ENCODE data around the gene CNTNAP5. TPM values are rescaled to one million over a fixed set of nuclear protein-coding genes. Genes with fewer than 3 reads are reported as not detected.

Gene CNTNAP5
- total and polyA plus RNA-seq, 2 donors (not counting 1 experiment from before 2014, with no cell fraction given), result not detected

DNA sequence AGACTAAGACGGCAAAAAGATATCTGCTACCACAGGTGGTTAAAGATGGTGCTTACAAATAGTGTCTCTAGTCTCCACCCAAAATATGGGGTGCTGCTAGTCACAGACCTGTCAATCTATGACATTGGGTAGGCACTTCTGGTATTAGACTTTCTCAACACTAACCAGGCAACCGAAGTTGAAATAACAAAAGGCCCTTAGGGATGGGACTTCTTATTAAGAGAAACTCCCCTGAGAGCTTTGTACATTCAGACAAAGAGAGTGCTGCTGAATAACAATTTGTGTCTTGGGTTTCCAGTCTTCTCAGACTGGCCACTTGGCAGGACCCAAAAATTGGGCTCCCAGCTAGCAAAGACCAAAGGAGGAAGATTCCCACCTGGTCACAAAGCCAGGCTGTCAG, 310.0 kb downstream of the CNTNAP5 start:
- no peaks in the 10 kb centered on the region for H3K4me1 Mint-ChIP-seq

DNA sequence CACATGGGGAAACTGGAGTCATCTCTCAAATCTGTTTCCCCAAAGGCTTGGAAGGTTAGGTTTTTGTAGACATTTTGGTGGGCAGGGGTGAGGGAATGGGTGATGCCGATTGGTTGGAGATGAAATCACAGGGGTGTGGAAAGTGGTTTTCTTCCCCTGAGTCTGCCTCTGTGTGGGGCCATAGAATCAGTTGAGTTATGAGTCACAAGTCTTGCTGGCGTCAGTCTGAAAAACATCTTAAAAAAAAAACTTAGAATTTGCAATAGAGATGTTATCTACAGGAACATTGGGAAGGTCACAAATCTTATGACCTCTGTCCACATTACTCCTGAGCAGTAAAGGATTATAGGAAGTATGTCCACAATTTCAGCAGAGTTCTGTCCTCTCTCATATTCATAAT, 314.6 kb downstream of the CNTNAP5 start:
- TF ChIP-seq, protein P1, sequence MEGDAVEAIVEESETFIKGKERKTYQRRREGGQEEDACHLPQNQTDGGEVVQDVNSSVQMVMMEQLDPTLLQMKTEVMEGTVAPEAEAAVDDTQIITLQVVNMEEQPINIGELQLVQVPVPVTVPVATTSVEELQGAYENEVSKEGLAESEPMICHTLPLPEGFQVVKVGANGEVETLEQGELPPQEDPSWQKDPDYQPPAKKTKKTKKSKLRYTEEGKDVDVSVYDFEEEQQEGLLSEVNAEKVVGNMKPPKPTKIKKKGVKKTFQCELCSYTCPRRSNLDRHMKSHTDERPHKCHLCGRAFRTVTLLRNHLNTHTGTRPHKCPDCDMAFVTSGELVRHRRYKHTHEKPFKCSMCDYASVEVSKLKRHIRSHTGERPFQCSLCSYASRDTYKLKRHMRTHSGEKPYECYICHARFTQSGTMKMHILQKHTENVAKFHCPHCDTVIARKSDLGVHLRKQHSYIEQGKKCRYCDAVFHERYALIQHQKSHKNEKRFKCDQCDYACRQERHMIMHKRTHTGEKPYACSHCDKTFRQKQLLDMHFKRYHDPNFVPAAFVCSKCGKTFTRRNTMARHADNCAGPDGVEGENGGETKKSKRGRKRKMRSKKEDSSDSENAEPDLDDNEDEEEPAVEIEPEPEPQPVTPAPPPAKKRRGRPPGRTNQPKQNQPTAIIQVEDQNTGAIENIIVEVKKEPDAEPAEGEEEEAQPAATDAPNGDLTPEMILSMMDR (IDR thresholded peaks at IDR 0.05), result no peak
- TF ChIP-seq EZH2 (IDR thresholded peaks at IDR 0.05; ENCODE audit: borderline replicate concordance, insufficient read depth, low read depth, low read length, poor library complexity, severe bottlenecking), result no peak

More for the DNA sequence above, 310.0 kb downstream of the CNTNAP5 start:
- POLR2A ChIA-PET, result no interaction called here
- no peak overlapping the region for H3K4me3 ChIP-seq (ENCODE audit: control extremely low read depth in 1 of 5, extremely low read depth in 1 of 5, insufficient read depth in 1 of 5, low read depth in 2 of 5, low read length in 4 of 5)
- H3K36me3 ChIP-seq (replicated peaks in 1 of 2; ENCODE audit: control extremely low read depth in 1 of 2, control insufficient read depth in 1 of 2, extremely low read depth in 1 of 2, insufficient read depth in 2 of 2, low read length in 1 of 2), result no peaks in the 10 kb centered on the region
- H3K4me1 ChIP-seq (ENCODE audit: control insufficient read depth in 2 of 2, insufficient read depth in 2 of 2, low read length in 2 of 2), result no peaks in the 10 kb centered on the region
- H3K27me3 ChIP-seq (replicated peaks in 1 of 4; ENCODE audit: control extremely low read depth in 1 of 4, control insufficient read depth in 3 of 4, insufficient read depth in 4 of 4, low read length in 3 of 4), result no peaks in the 10 kb centered on the region
- Mint-ChIP-seq H3K27me3 (no peaks in the 10 kb centered on the region), H3K4me3 (no peak overlapping the region), H3K9me3 (ENCODE audit: insufficient read depth) (no peaks in the 10 kb centered on the region), H3K27ac (no peak overlapping the region)
- no peak overlapping the region for H3K27ac ChIP-seq (ENCODE audit: low read length in 2 of 2)
- no peaks in the 10 kb centered on the region for H3K79me2 ChIP-seq (ENCODE audit: control insufficient read depth, insufficient read depth, low read length)
- H3K9me3 ChIP-seq (ENCODE audit: control extremely low read depth in 1 of 3, control insufficient read depth in 2 of 3, insufficient read depth in 1 of 3, low read length in 2 of 3), result no peaks in the 10 kb centered on the region
- CTCF ChIA-PET, result no interaction called here
- TF ChIP-seq, protein P1 (IDR thresholded peaks at IDR 0.05), result no peak
- TF ChIP-seq EZH2 (IDR thresholded peaks at IDR 0.05; ENCODE audit: borderline replicate concordance, insufficient read depth, low read depth, low read length, poor library complexity, severe bottlenecking), result no peak
- DNase-seq (no peak), ATAC-seq (ENCODE audit: low read depth) (no peak)
- no peak overlapping the region for H3K9ac ChIP-seq (ENCODE audit: low read length)
- no CpG with 5 or more reads among the region's 2 CpGs for WGBS (ENCODE audit: insufficient coverage)
- H3K4me2 ChIP-seq (replicated peaks; ENCODE audit: low read depth, low read length, poor library complexity, severe bottlenecking), result no peak overlapping the region
- no peaks in the 10 kb centered on the region for H4K20me1 ChIP-seq (ENCODE audit: control insufficient read depth, insufficient read depth, low read length, poor library complexity, severe bottlenecking)
- intact Hi-C loops (cut with micrococcal nuclease), result no loop called here
- H2AFZ ChIP-seq (ENCODE audit: insufficient read depth, low read depth, low read length, poor library complexity, severe bottlenecking), result no peak overlapping the region

More for the DNA sequence above, 314.6 kb downstream of the CNTNAP5 start:
- POLR2A ChIA-PET, result no interaction called here
- Histone ChIP-seq H3K79me2 (ENCODE audit: control insufficient read depth, insufficient read depth, low read length) (no peaks in the 10 kb centered on the region), H2AFZ (ENCODE audit: insufficient read depth, low read depth, low read length, poor library complexity, severe bottlenecking) (no peak overlapping the region), H3K9ac (ENCODE audit: low read length) (no peak overlapping the region), H3K36me3 (replicated peaks in 1 of 2; ENCODE audit: control extremely low read depth in 1 of 2, control insufficient read depth in 1 of 2, extremely low read depth in 1 of 2, insufficient read depth in 2 of 2, low read length in 1 of 2) (no peaks in the 10 kb centered on the region), H3K27ac (ENCODE audit: low read length in 2 of 2) (no peak overlapping the region), H3K4me2 (replicated peaks; ENCODE audit: low read depth, low read length, poor library complexity, severe bottlenecking) (no peak overlapping the region), H4K20me1 (ENCODE audit: control insufficient read depth, insufficient read depth, low read length, poor library complexity, severe bottlenecking) (no peaks in the 10 kb centered on the region), H3K4me1 (ENCODE audit: control insufficient read depth in 2 of 2, insufficient read depth in 2 of 2, low read length in 2 of 2) (no peaks in the 10 kb centered on the region), H3K4me3 (ENCODE audit: control extremely low read depth in 1 of 5, extremely low read depth in 1 of 5, insufficient read depth in 1 of 5, low read depth in 2 of 5, low read length in 4 of 5) (no peak overlapping the region), H3K27me3 (replicated peaks in 1 of 4; ENCODE audit: control extremely low read depth in 1 of 4, control insufficient read depth in 3 of 4, insufficient read depth in 4 of 4, low read length in 3 of 4) (no peaks in the 10 kb centered on the region), H3K9me3 (ENCODE audit: control extremely low read depth in 1 of 3, control insufficient read depth in 2 of 3, insufficient read depth in 1 of 3, low read length in 2 of 3) (no peaks in the 10 kb centered on the region)
- Mint-ChIP-seq H3K27ac (no peak overlapping the region), H3K27me3 (no peaks in the 10 kb centered on the region), H3K9me3 (ENCODE audit: insufficient read depth) (no peaks in the 10 kb centered on the region), H3K4me3 (no peak overlapping the region), H3K4me1 (no peaks in the 10 kb centered on the region)
- 100% methylated on average over 1 of the region's 2 CpGs for WGBS (ENCODE audit: insufficient coverage)
- CTCF ChIA-PET, result no interaction called here
- intact Hi-C loops (cut with micrococcal nuclease), result no loop called here
- no peak for DNase-seq
- no peak for ATAC-seq (ENCODE audit: low read depth)
